Neuronal stem cell (in vitro differentiated cells): ENCODE results near the gene PCBP2.

Source experiments
- DNase-seq: peaks from one replicate; pipeline ENCODE4 v3.0.0-alpha.2; 2013; ENCODE audit warnings: low spot score
- H2AFZ ChIP-seq: one replicate; pipeline ENCODE4 v1.6.1; 2013; ENCODE audit warnings: mild to moderate bottlenecking, low read length, inconsistent platforms
- H2AK5ac ChIP-seq: 2 replicates; pipeline ENCODE4 v1.6.1; 2013; ENCODE audit warnings: low read depth, mild to moderate bottlenecking, inconsistent platforms, low read length, moderate library complexity, mixed read lengths
- H2BK120ac ChIP-seq: 2 replicates; pipeline ENCODE4 v1.6.1; 2013; ENCODE audit warnings: low read depth, mild to moderate bottlenecking, inconsistent platforms, low read length, moderate library complexity, mixed read lengths
- H2BK12ac ChIP-seq: one replicate; pipeline ENCODE4 v1.6.1; 2013; ENCODE audit warnings: low read length, inconsistent platforms
- H2BK15ac ChIP-seq: 2 replicates; pipeline ENCODE4 v1.6.1; 2013; ENCODE audit warnings: mild to moderate bottlenecking, low read length, inconsistent platforms, mixed read lengths
- H2BK5ac ChIP-seq: one replicate; pipeline ENCODE4 v1.6.1; 2013; ENCODE audit warnings: inconsistent platforms, mild to moderate bottlenecking, low read length, moderate library complexity
- H3K14ac ChIP-seq: one replicate; pipeline ENCODE4 v1.6.1; 2013; ENCODE audit warnings: low read length, inconsistent platforms
- H3K18ac ChIP-seq: 2 replicates; pipeline ENCODE4 v1.6.1; 2013; ENCODE audit warnings: low read length, inconsistent platforms
- H3K23ac ChIP-seq: 2 replicates; pipeline ENCODE4 v1.6.1; 2013; ENCODE audit warnings: low read depth, mild to moderate bottlenecking, mixed read lengths, low read length, inconsistent platforms; ENCODE audit not compliant: poor library complexity
- H3K27ac ChIP-seq: replicated peaks from 3 replicates; pipeline ENCODE4 v1.5.1; 2013; ENCODE audit warnings: low read length, inconsistent platforms
- H3K27me3 ChIP-seq, 3 experiments: 2 replicates each; pipeline ENCODE4 v1.6.1; 2013; ENCODE audit warnings: low read length in 3 of 3, mild to moderate bottlenecking in 2 of 3, inconsistent platforms in 1 of 3, low read depth in 1 of 3, mixed read lengths in 1 of 3, moderate library complexity in 1 of 3; ENCODE audit not compliant: control insufficient read depth in 3 of 3, insufficient read depth in 3 of 3
- H3K36me3 ChIP-seq, 2 donors: replicated peaks in 1 of 2; 2 replicates each; pipeline ENCODE4 v1.6.1; 2013; ENCODE audit warnings: low read length in 2 of 2; ENCODE audit not compliant: control insufficient read depth in 2 of 2, insufficient read depth in 2 of 2
- H3K4ac ChIP-seq: 2 replicates; pipeline ENCODE4 v1.6.1; 2013; ENCODE audit warnings: inconsistent platforms, mild to moderate bottlenecking, low read length, moderate library complexity
- H3K4me1 ChIP-seq, 2 donors: 1 replicate in 1 of 2; 2 replicates in 1 of 2; pipeline ENCODE4 v1.6.1; 2013; ENCODE audit warnings: low read length in 2 of 2, low read depth in 1 of 2; ENCODE audit not compliant: control insufficient read depth in 2 of 2, insufficient read depth in 1 of 2
- H3K4me2 ChIP-seq: one replicate; pipeline ENCODE4 v1.6.1; 2013; ENCODE audit warnings: mild to moderate bottlenecking, low read length, inconsistent platforms; ENCODE audit not compliant: insufficient read depth, poor library complexity, severe bottlenecking
- H3K4me3 ChIP-seq, 2 donors: 2 replicates each; pipeline ENCODE4 v1.5.1; 2013; ENCODE audit warnings: low read length in 2 of 2, mild to moderate bottlenecking in 2 of 2, inconsistent platforms in 1 of 2, moderate library complexity in 1 of 2
- H3K79me1 ChIP-seq: one replicate; pipeline ENCODE4 v1.6.1; 2013; ENCODE audit warnings: low read depth, mild to moderate bottlenecking, inconsistent platforms, low read length, moderate library complexity
- H3K9ac ChIP-seq: one replicate; pipeline ENCODE4 v1.6.1; 2013; ENCODE audit warnings: mild to moderate bottlenecking, low read depth, low read length, inconsistent platforms; ENCODE audit not compliant: poor library complexity
- H3K9me3 ChIP-seq, 2 donors: replicated peaks in 1 of 2; 2 replicates each; pipeline versions ENCODE3 to v1.6.1; 2013; ENCODE audit warnings: low read length in 2 of 2, mild to moderate bottlenecking in 2 of 2, inconsistent platforms in 1 of 2, low read depth in 1 of 2, mixed read lengths in 1 of 2, moderate library complexity in 1 of 2; ENCODE audit not compliant: control insufficient read depth in 2 of 2, insufficient read depth in 1 of 2
- H4K8ac ChIP-seq: one replicate; pipeline ENCODE4 v1.6.1; 2013; ENCODE audit warnings: low read depth, mild to moderate bottlenecking, inconsistent platforms, low read length, moderate library complexity
- H4K91ac ChIP-seq: one replicate; pipeline ENCODE4 v1.6.1; 2013; ENCODE audit warnings: low read length, low read depth, mild to moderate bottlenecking, inconsistent platforms; ENCODE audit not compliant: poor library complexity
- WGBS, 2 donors: extraction: QIAGEN DNeasy Blood & Tissue Kit; methylation state at CpG; one replicate each; pipeline ENCODE4 v1.1.7; 2013; ENCODE audit warnings: missing lambda C conversion rate in 2 of 2, mixed read lengths in 1 of 2; ENCODE audit not compliant: insufficient read length in 2 of 2, insufficient replicate concordance in 1 of 2; ENCODE audit errors: extremely low coverage in 2 of 2; 5-methylcytosine and 5-hydroxymethylcytosine counted together

Gene PCBP2

GRCh38 chr12:53515291-53515680, 63.4 kb downstream of the PCBP2 start:
- Histone ChIP-seq H3K4me2 (no peak overlapping the region), H2BK12ac (no peak overlapping the region), H3K4ac (no peak overlapping the region), H4K91ac (no peak overlapping the region), H3K79me1 (no peaks in the 10 kb centered on the region), H3K14ac (no peak overlapping the region), H3K9me3 (no peaks in the 10 kb centered on the region), H3K4me3 (no peak overlapping the region), H3K27me3 (no peaks in the 10 kb centered on the region), H3K4me1 (no peaks in the 10 kb centered on the region), H3K36me3 (peaks cover 31 to 89% of the 10 kb centered on the region in 2 donors), H3K9ac (no peak overlapping the region), H2BK15ac (no peak overlapping the region), H2AK5ac (no peak overlapping the region), H3K18ac (no peak overlapping the region), H2BK5ac (no peak overlapping the region), H2AFZ (no peak overlapping the region), H3K23ac (no peak overlapping the region), H4K8ac (no peak overlapping the region), H2BK120ac (no peak overlapping the region), H3K27ac (no peak overlapping the region)
- no CpG with 5 or more reads among the region's 2 CpGs for WGBS, 2 donors
- no peak for DNase-seq

GRCh38 chr12:53516758-53517455, 65.0 kb downstream of the PCBP2 start:
- Histone ChIP-seq H2AFZ (no peak overlapping the region), H3K4me1 (no peaks in the 10 kb centered on the region), H3K18ac (no peak overlapping the region), H2BK5ac (no peak overlapping the region), H3K27ac (no peak overlapping the region), H2BK15ac (no peak overlapping the region), H3K27me3 (no peaks in the 10 kb centered on the region), H3K4me3 (no peak overlapping the region), H4K8ac (no peak overlapping the region), H2AK5ac (no peak overlapping the region), H3K79me1 (no peaks in the 10 kb centered on the region), H3K4ac (no peak overlapping the region), H2BK12ac (no peak overlapping the region), H4K91ac (no peak overlapping the region), H3K9ac (no peak overlapping the region), H3K23ac (no peak overlapping the region), H2BK120ac (no peak overlapping the region), H3K36me3 (peaks cover 31 to 92% of the 10 kb centered on the region in 2 donors), H3K4me2 (no peak overlapping the region), H3K9me3 (no peaks in the 10 kb centered on the region), H3K14ac (no peak overlapping the region)
- no peak for DNase-seq
- WGBS, 2 donors: no CpG with 5 or more reads among the region's 13 CpGs

GRCh38 chr12:53518381-53518780, 66.5 kb downstream of the PCBP2 start:
- Histone ChIP-seq H3K36me3 (peaks cover 33 to 92% of the 10 kb centered on the region in 2 donors), H3K4me3 (no peak overlapping the region), H2AFZ (no peak overlapping the region), H3K4me2 (no peak overlapping the region), H3K4ac (no peak overlapping the region), H4K91ac (no peak overlapping the region), H2BK120ac (no peak overlapping the region), H3K23ac (no peak overlapping the region), H3K79me1 (no peaks in the 10 kb centered on the region), H3K9ac (no peak overlapping the region), H3K27ac (no peak overlapping the region), H4K8ac (no peak overlapping the region), H3K9me3 (no peaks in the 10 kb centered on the region), H2AK5ac (no peak overlapping the region), H2BK12ac (no peak overlapping the region), H3K14ac (no peak overlapping the region), H3K27me3 (no peaks in the 10 kb centered on the region), H3K18ac (no peak overlapping the region), H2BK15ac (no peak overlapping the region), H3K4me1 (no peaks in the 10 kb centered on the region), H2BK5ac (no peak overlapping the region)
- no CpG with 5 or more reads among the region's 5 CpGs for WGBS, 2 donors
- no peak for DNase-seq

DNA sequence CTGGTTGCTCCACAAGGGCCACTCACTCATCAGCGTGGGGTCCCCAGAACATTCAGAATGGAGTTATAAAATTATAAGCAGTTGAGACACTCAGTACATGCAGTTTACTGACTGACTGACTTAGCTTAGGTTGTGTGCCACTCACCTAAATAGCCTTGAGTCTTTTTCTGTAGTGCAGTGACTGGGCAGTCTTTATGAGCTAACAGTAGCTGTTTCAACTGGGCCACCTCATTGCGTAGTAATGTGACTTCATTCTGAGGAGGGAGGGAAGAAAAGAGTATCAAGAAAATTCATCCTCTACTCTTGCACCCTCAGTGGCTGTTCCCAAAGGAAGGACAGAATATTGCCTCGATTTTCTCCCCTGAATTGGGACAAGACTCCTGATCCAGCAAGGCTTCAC, 71.2 kb downstream of the PCBP2 start:
- Histone ChIP-seq H4K8ac (no peak overlapping the region), H3K79me1 (no peaks in the 10 kb centered on the region), H3K9ac (no peak overlapping the region), H3K36me3 (peaks cover 14 to 79% of the 10 kb centered on the region in 2 donors), H2BK12ac (no peak overlapping the region), H2BK5ac (no peak overlapping the region), H3K23ac (no peak overlapping the region), H3K18ac (no peak overlapping the region), H3K4me3 (no peak overlapping the region), H3K9me3 (no peaks in the 10 kb centered on the region), H3K27me3 (no peaks in the 10 kb centered on the region), H3K14ac (no peak overlapping the region), H3K4ac (no peak overlapping the region), H4K91ac (no peak overlapping the region), H3K4me2 (no peak overlapping the region), H2BK15ac (no peak overlapping the region), H2AFZ (no peak overlapping the region), H2AK5ac (no peak overlapping the region), H2BK120ac (no peak overlapping the region), H3K4me1 (no peaks in the 10 kb centered on the region), H3K27ac (no peak overlapping the region)
- WGBS, 2 donors: no CpG with 5 or more reads among the region's 3 CpGs
- DNase-seq: no peak
